AG09319 (cell line): Measurements from ENCODE around the gene MXD4.
"Not testable (repeated sequence)": the region's sequence is repeated elsewhere in the genome, so short reads cannot be mapped to it uniquely, and the experiment has no call there.

ENCODE experiments used
- DNase-seq: peaks from one replicate; pipeline ENCODE4 v3.0.0-alpha.2; 2010; ENCODE audit warnings: low read depth; ENCODE audit errors: extremely low read depth
- TF ChIP-seq, protein P1 (sequence below): IDR thresholded peaks from 2 replicates; pipeline ENCODE4 v1.5.1; 2011; ENCODE audit warnings: low read depth, mild to moderate bottlenecking, inconsistent platforms, low read length, moderate library complexity

MXD4 gene

DNA sequence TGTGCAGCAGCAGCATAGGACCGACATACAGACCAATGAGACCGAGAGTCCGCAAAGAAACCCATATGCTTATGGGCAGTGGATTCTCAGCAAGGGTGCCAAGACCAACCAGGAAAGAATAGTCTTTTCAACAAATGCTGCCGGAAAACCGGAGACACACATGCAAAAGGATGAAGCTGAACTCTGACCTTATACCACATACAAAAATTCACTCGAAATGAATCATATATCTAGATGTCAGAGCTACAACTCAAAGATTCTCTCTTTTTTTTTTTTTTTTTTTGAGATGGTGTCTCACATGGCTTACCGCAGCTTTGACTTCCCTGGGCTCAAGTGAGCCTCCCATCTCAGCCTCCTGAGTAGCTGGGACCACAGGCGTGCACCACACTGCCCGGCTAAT, 16.0 kb upstream of the MXD4 start:
- TF ChIP-seq, protein P1, sequence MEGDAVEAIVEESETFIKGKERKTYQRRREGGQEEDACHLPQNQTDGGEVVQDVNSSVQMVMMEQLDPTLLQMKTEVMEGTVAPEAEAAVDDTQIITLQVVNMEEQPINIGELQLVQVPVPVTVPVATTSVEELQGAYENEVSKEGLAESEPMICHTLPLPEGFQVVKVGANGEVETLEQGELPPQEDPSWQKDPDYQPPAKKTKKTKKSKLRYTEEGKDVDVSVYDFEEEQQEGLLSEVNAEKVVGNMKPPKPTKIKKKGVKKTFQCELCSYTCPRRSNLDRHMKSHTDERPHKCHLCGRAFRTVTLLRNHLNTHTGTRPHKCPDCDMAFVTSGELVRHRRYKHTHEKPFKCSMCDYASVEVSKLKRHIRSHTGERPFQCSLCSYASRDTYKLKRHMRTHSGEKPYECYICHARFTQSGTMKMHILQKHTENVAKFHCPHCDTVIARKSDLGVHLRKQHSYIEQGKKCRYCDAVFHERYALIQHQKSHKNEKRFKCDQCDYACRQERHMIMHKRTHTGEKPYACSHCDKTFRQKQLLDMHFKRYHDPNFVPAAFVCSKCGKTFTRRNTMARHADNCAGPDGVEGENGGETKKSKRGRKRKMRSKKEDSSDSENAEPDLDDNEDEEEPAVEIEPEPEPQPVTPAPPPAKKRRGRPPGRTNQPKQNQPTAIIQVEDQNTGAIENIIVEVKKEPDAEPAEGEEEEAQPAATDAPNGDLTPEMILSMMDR, result no peak
- DNase-seq, result no peak

DNA sequence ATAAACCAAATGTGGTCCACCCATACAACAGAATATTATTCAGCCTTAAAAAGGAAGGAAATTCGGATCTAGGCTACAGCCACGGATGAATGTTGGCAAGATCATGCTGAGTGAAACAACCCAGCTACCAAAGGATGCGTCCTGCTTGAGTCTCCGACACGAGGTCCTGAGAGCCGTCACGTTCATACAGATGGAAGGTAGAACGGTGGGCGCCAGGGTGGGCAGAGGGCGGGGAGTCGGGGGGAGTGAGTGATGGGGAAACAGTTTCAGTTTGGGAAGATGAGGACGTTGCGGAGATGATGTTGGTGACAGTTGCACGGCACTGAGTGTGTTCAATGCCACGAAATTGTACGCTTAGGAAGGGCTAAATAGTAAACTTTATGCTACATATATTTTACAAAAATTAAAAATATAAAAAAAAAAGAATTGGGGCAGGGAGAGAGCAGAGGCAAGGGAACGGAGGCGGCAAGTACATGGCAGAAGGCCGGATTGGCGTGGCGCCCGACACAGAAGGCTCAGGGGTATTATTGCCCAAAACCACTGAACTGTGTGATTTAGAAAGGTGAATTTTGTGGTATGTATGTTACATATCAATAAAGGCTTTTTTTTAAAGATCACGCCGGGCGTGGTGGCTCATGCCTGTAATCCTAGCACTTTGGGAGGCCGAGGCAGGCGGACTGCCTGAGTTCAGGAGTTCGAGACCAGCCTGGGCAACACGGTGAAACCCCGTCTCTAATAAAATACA, 14.8 kb upstream of the MXD4 start:
- TF ChIP-seq, protein P1, result no peak
- no peak for DNase-seq

DNA sequence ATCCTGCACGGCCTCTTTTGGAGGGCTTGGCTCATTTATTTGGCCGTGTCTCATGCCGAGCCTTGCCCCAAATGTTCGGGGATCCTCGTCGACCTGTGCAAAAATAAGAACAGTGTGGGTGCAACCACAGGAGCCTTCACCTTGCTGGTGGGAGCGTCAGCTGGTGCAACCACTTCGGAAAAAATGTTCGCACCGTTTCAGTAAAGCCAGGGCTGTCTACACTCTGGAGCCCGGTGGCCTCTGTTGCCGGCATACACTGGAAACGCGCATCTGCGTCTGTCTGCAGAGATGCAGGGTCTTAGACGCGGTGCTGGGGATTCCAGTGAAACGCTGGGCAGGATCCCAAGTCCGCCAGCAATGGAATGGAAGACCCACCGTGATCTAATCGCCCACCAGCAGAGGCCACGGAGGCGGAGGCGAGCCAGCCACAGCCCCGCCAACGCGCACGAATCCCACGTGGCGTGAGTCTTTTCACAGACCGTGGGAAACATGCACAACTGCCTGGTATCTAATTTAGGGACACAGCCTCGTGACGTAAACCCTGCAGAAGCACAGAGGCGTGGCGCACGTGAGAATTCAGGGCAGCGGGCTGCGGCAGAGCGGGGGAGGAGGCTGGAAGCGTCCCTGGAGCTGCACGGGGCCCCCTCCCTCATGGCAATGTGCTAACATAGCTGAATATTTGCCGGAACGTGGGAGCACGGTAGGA, 13.8 kb upstream of the MXD4 start:
- TF ChIP-seq, protein P1, result no peak
- DNase-seq, result no peak

DNA sequence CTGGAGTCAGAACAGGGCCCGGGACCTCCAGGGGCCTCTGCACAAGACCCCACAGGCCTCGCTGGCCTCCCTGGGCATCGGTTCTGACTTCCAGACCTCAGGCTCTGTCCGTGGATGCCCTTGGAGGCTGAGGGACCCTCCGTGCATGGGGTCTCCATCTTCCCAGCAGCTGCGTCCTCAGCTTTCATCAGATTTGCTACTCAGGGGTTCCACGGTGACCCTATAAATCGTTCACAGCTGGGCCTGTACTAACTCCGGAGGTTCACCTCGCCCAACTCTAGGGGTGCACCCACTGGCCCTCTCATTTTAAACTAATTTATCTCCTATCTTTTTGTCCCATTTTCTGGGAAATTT, 13.1 kb upstream of the MXD4 start:
- not testable (repeated sequence) for DNase-seq

DNA sequence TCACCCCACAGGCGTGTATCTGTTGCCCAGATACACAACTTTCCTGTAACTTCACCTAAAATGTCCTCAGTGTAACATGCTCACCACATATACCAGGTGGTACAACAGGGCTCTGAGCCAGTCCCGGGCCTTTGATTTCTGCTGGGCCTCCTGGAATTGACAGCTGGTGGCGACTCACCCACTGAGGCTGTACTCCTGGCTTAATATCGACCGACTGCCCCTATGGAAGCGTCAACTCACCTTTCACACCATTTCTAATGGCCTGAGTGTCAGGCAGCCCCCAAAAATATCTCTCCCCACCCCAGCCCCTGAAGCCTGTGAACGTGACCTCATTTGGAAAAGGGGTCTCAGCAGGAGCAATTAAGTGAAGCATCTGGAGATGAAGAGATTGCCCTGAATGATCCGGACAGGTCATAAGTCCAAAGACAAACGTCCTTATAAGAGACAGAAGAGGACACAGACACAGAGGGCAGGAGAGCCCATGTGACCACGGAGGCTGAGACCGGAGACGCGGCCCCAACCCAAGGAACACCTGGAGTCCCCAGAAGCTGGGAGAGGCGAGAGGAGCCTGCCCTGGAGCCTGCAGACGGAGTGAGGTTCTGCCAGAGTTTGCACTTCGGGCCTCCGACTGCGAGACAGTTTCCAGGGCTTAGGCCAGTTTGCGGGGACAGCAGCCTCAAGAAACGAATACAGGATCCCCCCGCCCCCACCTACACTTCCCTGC, 12.6 kb upstream of the MXD4 start:
- no peak for DNase-seq
- TF ChIP-seq, protein P1, result no peak

DNA sequence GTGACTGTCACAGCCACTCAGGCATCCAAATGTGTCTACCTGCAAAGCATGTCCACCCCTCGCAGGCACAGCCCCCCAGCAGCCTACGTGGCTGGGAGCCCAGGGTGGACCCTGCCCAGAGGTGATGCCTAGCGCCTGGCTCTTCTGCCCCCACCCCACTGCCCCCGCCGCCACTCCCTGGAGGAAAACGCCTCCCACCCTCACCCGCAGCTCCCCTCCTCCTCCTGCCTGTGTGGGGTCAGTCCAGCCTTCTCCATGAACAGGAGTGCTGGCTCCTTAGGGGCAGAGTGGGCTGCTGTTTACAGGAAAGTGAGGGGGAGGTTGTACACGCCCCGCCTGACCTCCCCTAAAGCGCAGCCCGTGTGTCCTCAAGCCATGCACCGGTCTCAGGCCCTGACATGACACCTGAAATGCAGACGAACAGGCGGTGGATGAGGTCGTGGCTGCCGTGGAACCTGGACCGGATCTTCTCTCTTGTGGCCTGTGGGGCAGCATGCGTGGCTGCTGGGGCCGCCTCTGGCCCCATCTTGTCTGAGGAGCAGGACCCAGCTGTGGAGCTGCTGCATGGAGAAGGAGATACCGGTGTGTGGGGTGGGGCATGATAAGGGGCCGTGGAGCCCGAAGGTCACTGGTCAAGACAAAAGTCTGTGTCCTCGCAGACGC, 11.9 kb upstream of the MXD4 start:
- TF ChIP-seq, protein P1, result no peak

DNA sequence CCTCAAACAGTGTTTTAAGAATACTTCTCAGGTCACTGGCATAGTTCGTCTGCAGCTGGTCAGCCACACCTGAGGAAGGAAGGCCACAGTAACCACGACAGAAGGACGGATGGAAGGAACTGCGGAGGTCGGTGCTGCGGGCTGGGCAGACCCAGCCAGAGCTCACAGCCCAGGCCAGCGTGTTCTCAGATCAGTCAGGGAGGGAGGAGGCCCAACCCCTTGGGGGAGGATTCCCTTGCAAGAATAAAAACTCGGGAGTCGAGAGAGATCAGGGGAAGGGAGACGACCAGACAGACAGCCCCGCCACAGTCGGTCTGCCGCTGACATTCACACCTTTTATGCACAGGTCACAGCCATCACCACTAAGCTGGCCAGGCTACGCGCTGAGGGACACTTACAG, 11.3 kb upstream of the MXD4 start:
- no peak for DNase-seq
- TF ChIP-seq, protein P1, result no peak

More for the DNA sequence above, 11.9 kb upstream of the MXD4 start:
- DNase-seq, result no peak
